DND-41 (cell line): ENCODE results near the gene RAD51B.

ENCODE experiments used
- ATAC-seq: fragments of 200-7000 bp; cut with Tn5 transposase; 3 replicates; pipeline ENCODE4 v1.9.1; 2021; ENCODE audit warnings: low read depth; ENCODE audit not compliant: insufficient read depth
- DNase-seq: peaks from one replicate; pipeline ENCODE4 v3.0.0-alpha.2; 2020
- H2AFZ ChIP-seq: 2 replicates; pipeline ENCODE4 v1.6.0; 2012; ENCODE audit warnings: low read depth, low read length
- H3K27ac ChIP-seq: 2 replicates; pipeline ENCODE4 v1.5.1; 2012; ENCODE audit warnings: low read length, inconsistent platforms
- H3K27me3 ChIP-seq: fragments of 200-600 bp; sonication (generic); 2 replicates; pipeline ENCODE4 v1.6.0; 2012; ENCODE audit warnings: low read length, mild to moderate bottlenecking, inconsistent platforms; ENCODE audit not compliant: insufficient read depth, poor library complexity
- H3K36me3 ChIP-seq: 2 replicates; pipeline ENCODE4 v1.5.1; 2012; ENCODE audit warnings: low read length, inconsistent platforms; ENCODE audit not compliant: insufficient read depth
- H3K4me1 ChIP-seq: 2 replicates; pipeline ENCODE4 v1.5.1; 2012; ENCODE audit warnings: mild to moderate bottlenecking, low read length; ENCODE audit not compliant: insufficient read depth
- H3K4me2 ChIP-seq: 2 replicates; pipeline ENCODE4 v1.6.0; 2012; ENCODE audit warnings: mild to moderate bottlenecking, moderate library complexity, low read length, inconsistent platforms; ENCODE audit not compliant: insufficient read depth
- H3K4me3 ChIP-seq, 2 experiments: fragments of 200-600 bp in 1 of 2; shearing (Covaris generic) in 1 of 2; 2 replicates each; pipeline ENCODE4 v1.5.1; 2012 to 2016; ENCODE audit warnings: inconsistent platforms in 2 of 2, low read length in 2 of 2, mild to moderate bottlenecking in 2 of 2, low read depth in 1 of 2, moderate library complexity in 1 of 2
- H3K79me2 ChIP-seq: 2 replicates; pipeline ENCODE4 v1.6.0; 2012; ENCODE audit warnings: low read length, inconsistent platforms; ENCODE audit not compliant: insufficient read depth
- H3K9ac ChIP-seq: 2 replicates; pipeline ENCODE4 v1.6.0; 2012; ENCODE audit warnings: low read depth, mild to moderate bottlenecking, inconsistent platforms, low read length, moderate library complexity
- H3K9me3 ChIP-seq: 2 replicates; pipeline ENCODE4 v1.5.1; 2012; ENCODE audit warnings: low read length, moderate library complexity, mild to moderate bottlenecking, inconsistent platforms; ENCODE audit not compliant: insufficient read depth, severe bottlenecking
- H4K20me1 ChIP-seq: 2 replicates; pipeline ENCODE4 v1.6.0; 2012; ENCODE audit warnings: low read length; ENCODE audit not compliant: insufficient read depth
- EZH2 ChIP-seq: IDR thresholded peaks from 3 replicates; pipeline ENCODE4 v1.6.1; 2012; ENCODE audit warnings: borderline replicate concordance, low read depth, mild to moderate bottlenecking, moderate library complexity, low read length, inconsistent platforms; ENCODE audit not compliant: severe bottlenecking
- TF ChIP-seq, protein P1 (sequence below): IDR thresholded peaks from 2 replicates; pipeline ENCODE4 v1.5.1; 2012; ENCODE audit warnings: borderline replicate concordance, low read length, moderate library complexity, mild to moderate bottlenecking; ENCODE audit not compliant: poor library complexity, severe bottlenecking; ENCODE audit errors: extremely low read depth

Gene RAD51B

DNA sequence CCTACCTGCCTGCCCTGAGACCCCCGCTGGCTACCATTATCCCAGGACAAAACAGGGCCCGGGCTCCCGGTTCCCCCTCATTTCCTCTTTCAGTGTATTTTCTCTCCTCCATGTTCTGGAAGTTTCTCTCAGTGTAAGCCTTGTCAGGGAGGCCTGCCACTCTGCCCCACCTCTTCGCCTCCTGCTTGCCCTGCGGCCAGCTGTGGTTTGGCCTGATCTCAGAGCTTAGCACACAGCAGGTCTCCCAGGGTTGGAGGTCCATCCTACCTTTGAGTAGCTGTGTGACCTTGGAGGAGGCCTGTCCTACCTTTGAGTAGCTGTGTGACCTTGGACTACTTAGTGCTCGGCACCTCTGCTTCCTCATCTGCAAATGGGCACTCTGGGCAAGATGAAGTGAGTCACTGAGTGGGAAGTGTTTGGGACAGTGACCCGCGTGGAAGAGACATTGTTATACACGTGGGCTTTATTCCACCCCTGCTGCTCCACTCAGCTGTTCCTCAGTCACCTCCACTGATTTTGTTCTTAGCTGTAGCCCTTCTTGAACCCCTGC lies 760.6 kb downstream of the RAD51B start:
- H4K20me1 ChIP-seq, result no peaks in the 10 kb centered on the region
- H3K4me3 ChIP-seq, result no peak overlapping the region
- no peak for TF ChIP-seq EZH2
- TF ChIP-seq, protein P1, sequence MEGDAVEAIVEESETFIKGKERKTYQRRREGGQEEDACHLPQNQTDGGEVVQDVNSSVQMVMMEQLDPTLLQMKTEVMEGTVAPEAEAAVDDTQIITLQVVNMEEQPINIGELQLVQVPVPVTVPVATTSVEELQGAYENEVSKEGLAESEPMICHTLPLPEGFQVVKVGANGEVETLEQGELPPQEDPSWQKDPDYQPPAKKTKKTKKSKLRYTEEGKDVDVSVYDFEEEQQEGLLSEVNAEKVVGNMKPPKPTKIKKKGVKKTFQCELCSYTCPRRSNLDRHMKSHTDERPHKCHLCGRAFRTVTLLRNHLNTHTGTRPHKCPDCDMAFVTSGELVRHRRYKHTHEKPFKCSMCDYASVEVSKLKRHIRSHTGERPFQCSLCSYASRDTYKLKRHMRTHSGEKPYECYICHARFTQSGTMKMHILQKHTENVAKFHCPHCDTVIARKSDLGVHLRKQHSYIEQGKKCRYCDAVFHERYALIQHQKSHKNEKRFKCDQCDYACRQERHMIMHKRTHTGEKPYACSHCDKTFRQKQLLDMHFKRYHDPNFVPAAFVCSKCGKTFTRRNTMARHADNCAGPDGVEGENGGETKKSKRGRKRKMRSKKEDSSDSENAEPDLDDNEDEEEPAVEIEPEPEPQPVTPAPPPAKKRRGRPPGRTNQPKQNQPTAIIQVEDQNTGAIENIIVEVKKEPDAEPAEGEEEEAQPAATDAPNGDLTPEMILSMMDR, result no peak
- DNase-seq (no peak), ATAC-seq (no peak)
- no peak overlapping the region for H3K27ac ChIP-seq
- no peak overlapping the region for H3K4me2 ChIP-seq
- no peaks in the 10 kb centered on the region for H3K4me1 ChIP-seq
- H3K9ac ChIP-seq, result no peak overlapping the region
- H2AFZ ChIP-seq, result no peak overlapping the region
- H3K79me2 ChIP-seq, result no peaks in the 10 kb centered on the region
- H3K36me3 ChIP-seq, result no peaks in the 10 kb centered on the region
- no peaks in the 10 kb centered on the region for H3K9me3 ChIP-seq
- no peaks in the 10 kb centered on the region for H3K27me3 ChIP-seq

DNA sequence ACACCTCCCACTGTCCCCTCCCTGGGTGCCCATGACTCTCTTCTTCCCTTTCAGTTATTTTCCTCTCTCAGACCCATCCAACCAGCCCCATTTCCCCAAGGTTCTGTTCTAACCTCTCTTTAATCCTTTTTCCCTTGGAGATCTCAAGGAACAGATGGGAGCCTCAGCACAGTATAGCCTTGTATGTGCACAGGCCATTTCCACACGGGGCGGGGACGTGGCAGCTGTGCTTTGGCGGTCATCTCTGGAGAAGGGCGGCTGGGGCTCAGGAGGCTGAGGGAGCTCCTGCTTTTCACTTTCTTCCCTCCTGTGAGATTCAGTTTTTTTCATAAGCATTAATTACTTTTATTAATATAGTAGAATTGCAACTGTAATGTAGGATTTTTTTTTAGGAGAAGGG lies 761.1 kb downstream of the RAD51B start:
- Histone ChIP-seq H3K79me2 (no peaks in the 10 kb centered on the region), H3K9me3 (no peaks in the 10 kb centered on the region), H3K27ac (no peak overlapping the region), H3K4me3 (no peak overlapping the region), H3K9ac (no peak overlapping the region), H3K4me1 (no peaks in the 10 kb centered on the region), H2AFZ (no peak overlapping the region), H3K36me3 (no peaks in the 10 kb centered on the region), H3K4me2 (no peak overlapping the region), H3K27me3 (no peaks in the 10 kb centered on the region), H4K20me1 (no peaks in the 10 kb centered on the region)
- ATAC-seq (no peak), DNase-seq (no peak)
- TF ChIP-seq, protein P1, result no peak
- TF ChIP-seq EZH2, result no peak

- Histone ChIP-seq H3K27me3 (no peaks in the 10 kb centered on the region), H3K36me3 (no peaks in the 10 kb centered on the region), H3K9ac (no peak overlapping the region), H3K9me3 (no peaks in the 10 kb centered on the region), H3K4me2 (no peak overlapping the region), H3K4me1 (no peaks in the 10 kb centered on the region), H2AFZ (no peak overlapping the region), H3K27ac (no peak overlapping the region), H3K4me3 (no peak overlapping the region), H3K79me2 (no peaks in the 10 kb centered on the region), H4K20me1 (no peaks in the 10 kb centered on the region)
- ATAC-seq (no peak), DNase-seq (no peak)
- TF ChIP-seq EZH2, result no peak
- TF ChIP-seq, protein P1, result no peak
Measured at GRCh38 chr14:68583548-68584280, 764.1 kb downstream of the RAD51B start.
